HG02610 (cell line): ENCODE results near the gene B3GNT2.
"Not testable (repeated sequence)": the region's sequence is repeated elsewhere in the genome, so short reads cannot be mapped to it uniquely, and the experiment has no call there.

Experiments used
- ATAC-seq: cut with Tn5 transposase; IDR thresholded peaks from one replicate; pipeline ENCODE4 v1.9.1; 2021; ENCODE audit warnings: mild to moderate bottlenecking, moderate library complexity; ENCODE audit not compliant: unreplicated experiment

The B3GNT2 gene

DNA sequence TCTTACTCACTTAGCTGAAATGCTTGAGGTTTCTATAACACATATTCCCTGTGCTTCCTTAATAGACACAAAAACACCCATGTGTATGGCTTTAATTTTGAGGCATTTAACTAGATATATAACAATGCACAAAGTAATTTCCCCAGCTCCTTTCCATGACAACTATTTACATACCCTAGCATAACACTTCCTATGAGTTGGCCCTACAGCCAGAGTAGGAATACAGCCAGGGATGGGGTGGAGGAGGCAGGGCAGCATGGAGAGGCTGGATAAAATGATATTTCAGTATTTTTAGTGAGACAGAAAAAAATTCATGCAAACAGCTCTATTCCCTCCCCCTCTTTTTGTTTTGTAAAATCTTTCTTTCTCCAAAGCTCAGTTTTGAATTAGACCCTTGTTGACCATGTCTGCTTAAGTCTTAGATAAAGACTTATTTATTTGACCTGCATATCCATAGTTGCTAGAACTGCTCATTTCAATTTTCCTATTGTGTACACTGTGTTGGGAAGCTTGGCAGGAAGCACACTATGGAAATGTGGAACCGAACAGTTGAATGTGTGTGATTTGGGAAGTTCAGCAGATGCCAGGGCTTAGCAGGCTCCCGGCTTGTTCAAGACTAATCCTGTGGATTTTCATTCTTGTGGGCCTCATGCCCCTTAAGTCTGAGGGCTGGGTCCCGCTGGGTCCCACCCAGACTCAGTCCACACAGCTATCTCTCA lies 11.2 kb upstream of the B3GNT2 start:
- no peak for ATAC-seq

- no peak for ATAC-seq
Observed at GRCh38 chr2:62185475-62186155, 10.3 kb upstream of the B3GNT2 start.

DNA sequence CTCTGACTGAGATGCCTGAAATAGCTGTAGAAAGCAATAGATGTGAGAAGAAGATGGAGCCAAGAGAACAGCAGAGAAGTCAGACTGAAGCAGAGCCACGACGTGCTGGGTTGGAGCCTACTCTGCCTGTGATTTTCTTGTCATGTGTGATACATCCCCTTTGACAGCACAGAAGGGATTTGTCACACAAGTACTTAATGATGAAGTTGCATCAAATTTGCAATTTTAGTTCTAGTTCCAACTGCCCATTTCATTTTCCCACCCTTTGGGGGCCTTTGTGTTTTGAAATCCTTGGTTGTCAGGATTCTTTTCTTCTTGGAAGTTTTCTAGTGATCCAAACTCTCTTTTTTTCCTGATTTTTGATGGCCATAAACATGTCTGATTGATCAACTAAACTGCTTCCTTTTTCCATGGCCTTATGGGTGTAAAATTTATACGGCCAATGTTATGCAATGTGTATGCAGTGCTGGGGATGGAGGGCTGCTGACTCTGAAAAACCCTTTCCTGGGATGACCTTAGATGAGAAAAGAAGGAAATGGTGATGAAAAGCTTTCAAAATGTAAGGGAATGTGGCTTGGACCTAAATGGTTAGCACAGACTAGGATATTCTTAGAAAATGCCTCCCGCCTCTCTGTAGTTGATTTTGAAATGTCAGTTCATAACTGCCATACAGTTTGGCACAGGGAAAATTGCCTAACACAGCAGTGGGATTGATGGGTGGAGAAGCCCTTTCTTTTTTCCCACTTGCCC lies 9.6 kb upstream of the B3GNT2 start:
- ATAC-seq = no peak

DNA sequence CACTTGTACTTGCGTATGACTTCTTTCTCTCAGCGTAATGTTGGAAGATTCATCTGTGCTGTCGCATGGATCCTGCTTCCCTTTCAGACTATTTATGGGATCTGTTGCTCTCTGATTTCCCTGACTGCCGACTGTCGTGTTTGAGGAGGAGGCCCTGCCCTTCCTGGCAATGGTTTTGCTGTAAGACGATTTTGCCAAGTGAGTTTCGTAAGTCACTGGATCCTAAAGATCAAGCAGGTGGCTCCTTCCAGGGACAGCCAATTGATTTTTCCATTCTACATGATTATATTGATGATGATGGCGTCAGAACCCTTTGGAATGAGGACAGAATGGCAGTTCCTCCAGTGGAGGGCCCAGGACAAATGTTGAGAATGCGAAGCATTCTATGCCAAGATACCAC lies 8.7 kb upstream of the B3GNT2 start:
- ATAC-seq = no peak

GRCh38 chr2:62188416-62188815 lies 7.5 kb upstream of the B3GNT2 start:
- no peak for ATAC-seq

- ATAC-seq = no peak
Observed at GRCh38 chr2:62189196-62189595, 6.7 kb upstream of the B3GNT2 start.

DNA sequence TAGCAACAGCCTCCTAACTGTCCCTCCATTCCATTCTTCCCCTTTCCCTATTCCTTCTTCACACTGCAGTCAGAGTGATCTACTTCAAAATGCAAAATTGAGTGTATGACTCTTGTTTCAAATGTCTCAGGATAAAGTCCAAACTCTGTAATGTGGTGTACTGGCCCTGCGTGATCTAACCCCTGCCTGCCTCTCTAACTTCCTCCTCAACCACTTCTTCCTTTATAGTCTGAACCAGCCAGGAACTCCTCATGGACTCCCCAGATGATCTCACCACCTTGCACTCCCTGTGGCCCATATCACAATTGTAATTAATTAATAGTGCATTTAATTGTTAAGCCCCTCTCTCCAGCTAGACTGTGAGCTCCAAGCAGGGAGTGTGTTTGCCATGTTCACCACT lies 3.1 kb upstream of the B3GNT2 start:
- no peak for ATAC-seq

DNA sequence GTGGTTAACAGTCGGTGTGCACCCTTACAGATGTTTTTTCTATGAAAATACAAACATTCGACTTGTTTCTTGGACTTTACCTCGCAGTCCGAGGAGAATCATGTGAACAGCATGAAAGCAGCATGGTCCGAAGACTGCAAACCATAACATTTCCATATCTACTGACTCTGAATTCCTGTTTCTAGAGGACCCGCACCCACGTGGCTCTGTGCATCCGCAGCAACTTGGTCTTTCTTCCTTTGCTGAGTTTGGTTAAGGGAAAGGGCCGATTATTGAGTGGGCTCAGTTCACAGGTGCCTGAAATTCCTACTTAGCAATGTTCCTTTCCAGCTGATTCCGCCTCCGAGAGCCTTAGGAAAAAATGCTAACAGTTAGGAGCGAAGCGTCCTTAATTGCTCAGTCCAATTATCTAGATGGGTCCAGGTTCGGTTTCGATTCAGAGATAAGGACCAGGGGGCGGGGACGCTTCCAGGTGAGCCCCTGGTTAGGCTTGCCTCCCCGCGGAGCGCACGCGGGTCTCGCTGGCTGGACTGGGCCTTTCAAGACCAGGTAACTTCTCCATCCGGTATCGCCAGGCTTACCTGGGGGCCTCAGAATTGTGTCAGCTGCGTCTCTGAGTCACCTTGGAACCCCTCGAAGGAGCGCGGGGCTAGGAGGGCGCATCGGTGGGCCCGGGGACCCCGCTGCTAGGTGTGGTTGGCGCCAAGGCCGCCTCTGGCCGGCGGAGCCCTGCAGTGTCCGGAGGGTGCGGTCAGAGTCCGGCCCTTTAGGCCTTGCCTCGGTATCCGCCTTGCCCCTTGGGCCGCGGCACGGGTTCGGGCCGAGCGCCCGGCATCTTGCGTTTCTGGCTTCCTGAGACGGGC lies 1.1 kb upstream of the B3GNT2 start:
- ATAC-seq = no peak

DNA sequence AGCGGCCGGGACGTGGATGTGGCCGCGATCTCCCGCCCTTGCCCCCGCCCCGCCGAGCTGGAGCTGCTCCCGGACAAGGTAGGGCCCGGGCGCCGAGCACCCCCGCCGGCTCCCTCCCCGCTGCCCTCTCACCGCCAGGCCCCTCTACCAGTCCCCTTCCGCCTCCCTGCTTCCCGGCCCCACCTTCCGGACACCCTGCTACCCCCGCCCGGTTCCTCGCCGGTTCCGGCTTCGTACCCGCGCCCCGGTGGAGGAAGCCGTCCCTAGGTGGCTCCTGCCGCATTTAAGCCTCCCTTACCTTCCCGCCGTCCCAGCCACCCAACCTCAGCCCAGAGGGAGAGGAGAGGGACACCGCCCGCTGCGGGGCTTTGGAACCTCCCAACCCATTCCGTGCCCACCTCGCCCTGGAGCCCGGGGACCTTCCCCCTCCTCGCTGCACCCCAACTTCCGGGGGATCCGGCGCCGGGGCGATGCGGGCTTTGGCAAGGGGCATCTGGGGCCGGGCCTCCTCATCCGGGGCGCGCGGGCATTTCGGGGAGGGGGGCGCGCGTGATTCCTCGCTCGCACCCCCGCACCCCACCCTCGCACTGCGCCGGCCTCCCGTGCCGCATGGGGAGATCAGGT lies 475 bp downstream of the B3GNT2 start:
- ATAC-seq = peak; percentile 22

DNA sequence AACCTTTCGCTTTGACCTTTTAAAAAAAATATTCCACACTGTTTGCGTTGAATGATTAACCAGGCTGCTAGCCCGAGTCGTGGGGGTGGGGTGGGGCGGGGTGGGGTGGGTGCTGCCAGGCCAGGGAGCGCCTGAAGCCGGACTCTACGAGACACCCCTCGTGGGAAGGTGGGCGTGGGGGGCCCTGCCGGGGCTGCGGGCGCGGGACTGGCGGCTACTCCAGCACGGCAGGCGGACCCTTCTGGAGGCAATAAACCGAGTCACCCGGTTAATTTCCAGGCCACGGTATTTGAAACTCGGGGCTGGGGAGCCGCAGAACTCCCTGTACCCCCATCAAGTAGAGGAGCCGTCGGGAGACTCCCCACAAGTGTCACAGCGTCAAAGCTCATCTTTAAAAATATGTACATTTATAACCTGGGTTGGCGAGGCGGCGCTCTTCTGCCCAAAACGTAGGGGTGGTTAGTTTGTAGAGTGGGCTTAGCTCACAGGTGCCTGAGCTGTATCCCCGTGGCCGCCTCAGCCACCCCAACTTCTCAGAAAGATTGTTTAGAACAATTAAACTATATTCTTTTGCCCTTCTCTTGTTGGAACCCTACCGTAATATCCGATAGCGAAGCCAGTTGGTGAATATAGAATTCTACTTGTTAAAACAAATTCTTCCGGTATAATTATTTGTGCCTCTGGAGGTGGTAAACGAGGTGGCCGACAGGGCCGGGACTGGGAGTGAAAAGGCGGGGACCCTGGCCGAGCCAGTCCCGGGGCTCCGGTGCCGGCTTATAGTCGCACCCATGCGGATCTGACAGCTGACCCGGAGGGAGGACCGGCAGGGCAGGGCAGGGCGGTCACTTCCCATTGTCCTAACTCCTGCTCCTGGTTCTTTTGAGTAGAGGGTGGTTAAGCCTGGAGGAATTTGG lies 1.4 kb downstream of the B3GNT2 start:
- no peak for ATAC-seq

GRCh38 chr2:62197925-62198633 lies 2.2 kb downstream of the B3GNT2 start:
- no peak for ATAC-seq

GRCh38 chr2:62198854-62199253 lies 2.9 kb downstream of the B3GNT2 start:
- not testable (repeated sequence) for ATAC-seq

GRCh38 chr2:62199392-62200125 lies 3.6 kb downstream of the B3GNT2 start:
- ATAC-seq = no peak

DNA sequence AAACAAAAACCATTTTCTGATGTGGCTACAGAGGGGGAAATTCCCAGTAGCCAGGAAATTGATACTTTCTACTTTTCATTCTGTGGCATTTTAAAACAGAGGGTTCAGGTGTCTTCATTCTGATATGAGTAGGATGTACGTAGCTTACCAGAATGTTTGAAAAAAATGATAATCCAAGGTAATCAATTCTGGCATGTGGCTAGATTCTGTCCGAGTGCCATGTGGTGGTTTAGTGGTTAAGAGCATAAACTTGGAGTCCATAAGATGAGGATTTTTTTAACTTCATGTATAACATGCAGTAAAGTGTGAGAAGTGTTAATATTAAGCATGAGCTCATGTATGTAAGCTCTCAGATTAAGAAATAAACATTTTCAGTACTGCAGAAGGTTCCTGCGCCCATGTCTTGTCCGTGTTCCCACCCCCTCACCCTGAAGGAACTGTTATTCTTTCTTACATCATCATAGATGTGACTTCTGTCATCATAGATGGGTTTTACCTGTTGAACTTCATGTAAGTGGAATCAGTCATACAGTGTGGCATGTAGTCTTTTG lies 4.5 kb downstream of the B3GNT2 start:
- ATAC-seq = no peak

GRCh38 chr2:62200868-62201267 lies 5.0 kb downstream of the B3GNT2 start:
- no peak for ATAC-seq

DNA sequence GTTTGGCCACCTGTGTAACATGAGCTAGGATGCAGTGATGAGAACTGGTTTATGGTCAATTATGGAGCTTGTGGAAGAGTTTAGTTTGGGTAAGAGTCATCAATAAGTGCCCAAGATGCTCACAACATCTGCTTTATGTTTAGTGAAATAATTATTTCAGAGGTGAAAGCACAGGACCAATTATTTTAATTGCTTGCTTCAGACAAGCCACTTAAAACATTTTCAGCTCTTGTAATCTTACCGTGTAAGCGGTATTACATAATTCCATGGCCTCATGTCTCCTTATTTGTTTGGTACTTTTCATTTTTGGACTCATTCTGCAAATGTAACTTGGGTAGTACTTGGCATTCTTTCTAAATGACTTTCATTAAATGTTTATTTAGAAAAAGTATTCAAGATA lies 5.4 kb downstream of the B3GNT2 start:
- no peak for ATAC-seq

- peak; percentile 46 for ATAC-seq
Observed at GRCh38 chr2:62202019-62202722, 6.3 kb downstream of the B3GNT2 start.
